Fibroblast of lung (primary cell): Measurements from ENCODE around the gene TMCO1.

ENCODE experiments used
- EZH2 ChIP-seq: IDR thresholded peaks from 2 replicates; pipeline ENCODE4 v1.5.1; 2012; ENCODE audit warnings: low read length, control low read depth, mild to moderate bottlenecking; ENCODE audit errors: missing control alignments
- TF ChIP-seq, protein P1 (sequence below), 2 donors: IDR thresholded peaks in 1 of 2; conservative IDR thresholded peaks in 1 of 2; 1 replicate in 1 of 2; 2 replicates in 1 of 2; pipeline ENCODE4 v1.5.1; 2011 to 2012; ENCODE audit warnings: low read length in 2 of 2, control low read depth in 1 of 2, inconsistent platforms in 1 of 2, low read depth in 1 of 2, mild to moderate bottlenecking in 1 of 2

DNA sequence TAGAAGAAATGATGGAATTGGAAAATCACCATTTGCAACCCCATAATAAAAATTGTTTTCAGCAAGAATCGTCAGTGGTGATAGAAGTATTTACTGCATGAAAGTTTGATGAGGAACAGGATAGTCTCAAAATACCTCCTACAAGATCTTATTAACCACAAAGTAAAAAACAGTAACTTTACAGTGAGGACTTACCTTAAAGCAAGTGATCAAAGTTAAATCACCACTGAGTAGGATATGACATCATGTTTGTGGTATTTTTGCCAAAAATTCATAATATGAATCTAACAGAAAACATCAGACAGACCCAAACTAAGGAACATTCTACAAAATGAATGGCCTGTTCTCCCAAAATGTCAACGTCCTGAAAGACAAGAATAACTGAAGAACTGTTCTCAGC lies 90.2 kb downstream of the TMCO1 start:
- TF ChIP-seq, protein P1, sequence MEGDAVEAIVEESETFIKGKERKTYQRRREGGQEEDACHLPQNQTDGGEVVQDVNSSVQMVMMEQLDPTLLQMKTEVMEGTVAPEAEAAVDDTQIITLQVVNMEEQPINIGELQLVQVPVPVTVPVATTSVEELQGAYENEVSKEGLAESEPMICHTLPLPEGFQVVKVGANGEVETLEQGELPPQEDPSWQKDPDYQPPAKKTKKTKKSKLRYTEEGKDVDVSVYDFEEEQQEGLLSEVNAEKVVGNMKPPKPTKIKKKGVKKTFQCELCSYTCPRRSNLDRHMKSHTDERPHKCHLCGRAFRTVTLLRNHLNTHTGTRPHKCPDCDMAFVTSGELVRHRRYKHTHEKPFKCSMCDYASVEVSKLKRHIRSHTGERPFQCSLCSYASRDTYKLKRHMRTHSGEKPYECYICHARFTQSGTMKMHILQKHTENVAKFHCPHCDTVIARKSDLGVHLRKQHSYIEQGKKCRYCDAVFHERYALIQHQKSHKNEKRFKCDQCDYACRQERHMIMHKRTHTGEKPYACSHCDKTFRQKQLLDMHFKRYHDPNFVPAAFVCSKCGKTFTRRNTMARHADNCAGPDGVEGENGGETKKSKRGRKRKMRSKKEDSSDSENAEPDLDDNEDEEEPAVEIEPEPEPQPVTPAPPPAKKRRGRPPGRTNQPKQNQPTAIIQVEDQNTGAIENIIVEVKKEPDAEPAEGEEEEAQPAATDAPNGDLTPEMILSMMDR (conservative IDR thresholded peaks at IDR 0.05 in 1 of 2, IDR thresholded peaks at IDR 0.05 in 1 of 2; ENCODE audit: low read depth in 1 of 2, low read length in 2 of 2) = no peak
- no peak for TF ChIP-seq EZH2
